HT1080 (cell line): ENCODE data around the gene ACKR2. TPM values are rescaled to one million over a fixed set of nuclear protein-coding genes. Genes with fewer than 3 reads are reported as not detected.
"Not testable (repeated sequence)": the region's sequence is repeated elsewhere in the genome, so short reads cannot be mapped to it uniquely, and the experiment has no call there.

Experiments
- DNase-seq: peaks from one replicate; pipeline ENCODE4 v3.0.0-alpha.2; 2015; ENCODE audit warnings: low read depth
- total RNA-seq: library from RNA; depleted of rRNA; stranded (reverse); fragments of >200 nt; shearing (Covaris generic); gene quantifications from 2 replicates; pipeline ENCODE4 v1.2.3, GENCODE V29; 2014

Gene ACKR2
- total RNA-seq, 1 experiment from 2014 or later, result not detected

- DNase-seq, result no peak
These were observed 8.1 kb upstream of the ACKR2 start for GRCh38 chr3:42801048-42801620.

GRCh38 chr3:42801784-42802183, 7.5 kb upstream of the ACKR2 start:
- no peak for DNase-seq

- no peak for DNase-seq
These were observed 6.3 kb upstream of the ACKR2 start for GRCh38 chr3:42802876-42803413.

- DNase-seq, result peak; percentile 41
These were observed 5.7 kb upstream of the ACKR2 start for GRCh38 chr3:42803414-42804105.

- DNase-seq, result peak; percentile 94
These were observed 5.0 kb upstream of the ACKR2 start, which contains the start of gene HIGD1A for GRCh38 chr3:42804106-42804830. HIGD1A (minus strand) TSS chr3:42804490; CDS start chr3:42794253, 10,237 bp downstream.

GRCh38 chr3:42804831-42805132, 4.5 kb upstream of the ACKR2 start:
- no peak for DNase-seq

GRCh38 chr3:42805141-42805821, 4.0 kb upstream of the ACKR2 start:
- no peak for DNase-seq

- DNase-seq, result no peak
These were observed 1.3 kb upstream of the ACKR2 start for GRCh38 chr3:42807929-42808328.

GRCh38 chr3:42810706-42811105, 1.5 kb downstream of the ACKR2 start:
- DNase-seq, result not testable (repeated sequence)

- not testable (repeated sequence) for DNase-seq
These were observed 2.1 kb downstream of the ACKR2 start for GRCh38 chr3:42811118-42811883.

- DNase-seq, result no peak
These were observed 5.0 kb downstream of the ACKR2 start for GRCh38 chr3:42814246-42814645.

- DNase-seq, result no peak
These were observed 5.8 kb downstream of the ACKR2 start for GRCh38 chr3:42814914-42815507.

- DNase-seq, result no peak
These were observed 6.6 kb downstream of the ACKR2 start for GRCh38 chr3:42815826-42816225.

- no peak for DNase-seq
These were observed 10.2 kb downstream of the ACKR2 start for GRCh38 chr3:42819351-42819965.

- DNase-seq, result no peak
These were observed 11.5 kb downstream of the ACKR2 start for GRCh38 chr3:42820746-42821051.

GRCh38 chr3:42822828-42823227, 13.6 kb downstream of the ACKR2 start:
- DNase-seq, result peak; percentile 43

GRCh38 chr3:42823351-42823750, 14.1 kb downstream of the ACKR2 start:
- no peak for DNase-seq

GRCh38 chr3:42826141-42826540, 16.9 kb downstream of the ACKR2 start:
- no peak for DNase-seq

- no peak for DNase-seq
These were observed 17.8 kb downstream of the ACKR2 start for GRCh38 chr3:42827023-42827422.

GRCh38 chr3:42827654-42828053, 18.4 kb downstream of the ACKR2 start:
- no peak for DNase-seq
